GM21381 (cell line): ENCODE measurements around the gene RPL7L1.
"Not testable (repeated sequence)": the region's sequence is repeated elsewhere in the genome, so short reads cannot be mapped to it uniquely, and the experiment has no call there.

ENCODE experiments used
- ATAC-seq: cut with Tn5 transposase; IDR thresholded peaks from one replicate; pipeline ENCODE4 v1.9.1; 2021; ENCODE audit warnings: mild to moderate bottlenecking, moderate library complexity; ENCODE audit not compliant: unreplicated experiment

The RPL7L1 gene

DNA sequence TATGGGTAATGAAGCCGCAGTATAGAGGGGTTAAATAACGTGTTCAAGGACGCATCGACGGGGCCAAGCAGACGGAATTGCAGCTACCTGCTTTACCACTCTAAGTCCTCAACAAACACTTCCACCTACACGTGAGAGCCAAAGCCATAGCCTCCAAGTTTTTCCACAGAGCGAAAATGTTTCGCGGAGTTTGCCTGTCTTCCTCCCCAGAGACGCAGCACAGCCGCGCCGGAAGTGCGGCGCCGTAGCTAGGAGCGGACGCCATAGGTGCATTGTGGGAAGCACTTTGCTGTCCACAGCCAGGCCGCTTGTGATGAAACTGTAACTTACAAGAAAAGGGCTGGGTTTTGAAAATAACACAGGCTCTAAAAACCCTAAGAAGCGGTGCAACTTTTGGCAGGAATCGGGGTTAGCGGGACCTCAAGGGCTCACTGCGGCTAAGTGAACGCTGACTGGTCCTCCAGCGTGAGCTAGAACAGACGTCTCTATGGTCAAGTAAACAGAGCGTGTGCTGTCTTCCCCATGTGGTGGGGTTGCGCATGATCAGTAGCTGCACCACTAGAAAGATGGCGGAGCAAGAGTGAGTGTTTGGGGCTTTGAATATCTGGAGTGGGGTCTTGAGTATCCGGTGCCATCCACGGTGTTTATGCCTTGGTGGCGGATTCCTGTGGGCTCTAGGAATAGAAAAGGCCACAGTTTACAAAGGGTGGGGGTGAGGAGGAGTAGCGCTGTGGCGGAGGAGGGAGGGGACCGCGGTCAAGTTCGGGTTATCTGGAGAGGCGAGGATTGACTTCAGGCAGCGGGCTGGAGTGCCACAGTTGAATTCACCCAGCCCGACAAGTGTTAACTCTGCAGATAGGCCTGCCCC lies at the start of gene RPL7L1:
TSS of gene RPL7L1 (plus strand) at position 245 of the 868 bp plus-strand sequence. CDS start at position 540, 295 bp downstream.
- ATAC-seq, result peak; percentile 94

DNA sequence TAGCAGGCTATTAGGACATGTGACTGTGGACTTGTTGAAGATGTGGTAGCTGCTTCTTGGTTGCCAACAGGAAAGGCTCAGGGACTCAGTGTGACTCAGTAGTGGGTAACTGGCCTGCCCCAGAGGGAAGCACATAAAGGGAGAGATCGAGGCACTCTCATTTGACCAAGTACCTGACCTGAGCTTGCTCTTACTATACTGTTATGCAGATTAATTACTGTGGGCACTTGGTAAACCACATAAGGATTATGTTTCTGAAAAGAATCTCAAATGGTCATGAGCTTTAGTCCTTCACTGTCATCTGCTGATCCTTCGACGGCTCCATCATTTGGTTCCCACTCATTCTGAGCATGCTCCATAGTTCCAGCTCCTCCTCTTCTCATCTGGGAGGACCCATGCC lies 48.2 kb upstream of the RPL7L1 start:
- ATAC-seq, result no peak

GRCh38 chr6:42834056-42834455 lies 45.4 kb upstream of the RPL7L1 start:
- ATAC-seq, result no peak

DNA sequence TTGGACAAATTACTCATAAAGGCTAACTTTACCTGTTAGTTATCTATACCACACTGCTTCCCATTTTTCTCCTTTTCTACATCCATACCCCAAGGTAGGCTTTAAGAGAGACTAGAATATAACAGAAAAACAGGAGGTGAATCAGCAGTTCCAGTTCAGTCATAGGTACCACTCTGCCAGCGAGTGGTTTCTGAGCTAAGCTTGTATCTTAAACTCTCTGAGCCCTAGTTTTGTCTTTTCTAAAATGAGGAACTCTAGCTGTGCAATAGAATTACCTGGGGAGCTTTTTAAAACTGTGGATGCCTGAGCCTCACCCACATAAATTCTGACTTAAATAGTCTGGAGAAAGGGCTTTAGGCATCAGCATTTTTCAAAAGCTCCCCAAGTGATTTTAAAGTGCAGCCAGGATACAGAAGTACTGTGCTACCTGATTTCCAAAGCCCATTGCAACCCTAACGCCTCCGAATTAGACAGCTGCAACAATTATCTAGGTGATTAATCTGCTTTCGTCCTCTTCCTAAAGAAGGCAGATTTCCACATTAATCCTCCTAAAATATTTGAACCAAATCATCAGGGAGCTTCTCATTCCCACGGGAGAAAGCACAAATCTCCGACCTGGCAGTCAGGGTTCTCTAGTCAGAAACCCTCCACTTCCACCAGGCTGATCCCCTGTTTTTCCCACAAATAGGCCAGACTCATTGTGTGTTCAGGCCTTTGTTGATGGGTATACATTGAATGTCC lies 37.4 kb upstream of the RPL7L1 start:
- ATAC-seq, result no peak

DNA sequence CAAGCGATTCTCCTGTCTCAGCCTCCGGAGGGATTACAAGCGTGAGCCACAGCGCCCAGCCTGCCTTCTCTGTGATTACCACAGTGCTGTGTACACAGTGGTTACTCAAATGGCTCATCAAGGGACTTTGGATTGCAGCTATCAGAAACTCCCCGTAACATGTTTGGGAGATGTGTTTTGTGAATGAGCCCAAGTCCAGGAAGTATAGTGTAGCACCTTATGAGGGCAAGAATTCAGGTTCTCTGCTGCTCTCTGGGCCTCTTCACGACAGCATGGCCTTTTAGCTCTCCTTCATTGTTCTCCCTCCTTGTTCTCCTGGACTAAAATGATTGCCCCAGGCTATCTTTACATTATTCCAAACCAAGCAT lies 34.1 kb upstream of the RPL7L1 start:
- ATAC-seq, result no peak

- ATAC-seq, result no peak
Measured at GRCh38 chr6:42846505-42846904, 32.9 kb upstream of the RPL7L1 start.

GRCh38 chr6:42848700-42849099 lies 30.7 kb upstream of the RPL7L1 start:
- no peak for ATAC-seq

GRCh38 chr6:42851599-42851998 lies 27.8 kb upstream of the RPL7L1 start:
- no peak for ATAC-seq

DNA sequence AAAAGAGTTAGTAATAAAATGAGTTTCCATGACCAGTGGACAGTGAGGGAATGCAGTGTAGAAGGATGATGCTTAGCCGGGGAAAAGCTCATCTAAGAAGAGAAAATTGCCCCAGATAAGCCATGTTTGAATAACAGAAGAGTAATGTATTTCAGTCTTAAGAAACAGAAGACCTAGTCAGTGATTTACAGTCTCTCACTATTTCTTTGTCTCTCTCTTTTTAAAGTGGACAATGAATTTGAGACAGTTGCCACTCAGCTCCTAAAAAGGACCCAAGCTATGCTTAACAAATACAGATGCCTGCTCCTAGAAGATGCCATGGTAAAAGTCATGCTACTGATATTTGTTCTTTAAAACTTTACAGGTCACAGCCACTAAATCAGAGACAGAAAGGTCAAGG lies 19.4 kb upstream of the RPL7L1 start:
- no peak for ATAC-seq

DNA sequence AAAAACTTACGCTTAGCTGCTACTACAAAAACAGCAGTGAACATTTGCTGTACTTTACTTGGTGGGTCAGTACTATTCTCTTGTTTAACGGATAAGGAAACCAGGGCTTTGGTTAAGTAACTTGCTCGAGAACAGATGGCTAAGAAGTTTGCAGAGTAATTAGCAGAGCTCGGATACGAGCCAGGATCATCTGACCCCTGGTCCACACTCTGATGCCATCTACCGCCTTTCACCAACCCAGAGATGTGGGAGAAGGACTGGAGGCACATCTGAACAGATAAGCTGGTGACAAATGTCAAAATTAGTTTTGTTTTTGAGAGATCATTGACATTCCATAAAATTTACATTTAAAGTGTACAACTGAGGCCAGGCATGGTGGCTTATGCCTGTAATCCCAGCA lies 18.9 kb upstream of the RPL7L1 start:
- no peak for ATAC-seq

- no peak for ATAC-seq
Measured at GRCh38 chr6:42864602-42865001, 14.8 kb upstream of the RPL7L1 start.

GRCh38 chr6:42870145-42870936 lies 9.1 kb upstream of the RPL7L1 start:
- no peak for ATAC-seq

DNA sequence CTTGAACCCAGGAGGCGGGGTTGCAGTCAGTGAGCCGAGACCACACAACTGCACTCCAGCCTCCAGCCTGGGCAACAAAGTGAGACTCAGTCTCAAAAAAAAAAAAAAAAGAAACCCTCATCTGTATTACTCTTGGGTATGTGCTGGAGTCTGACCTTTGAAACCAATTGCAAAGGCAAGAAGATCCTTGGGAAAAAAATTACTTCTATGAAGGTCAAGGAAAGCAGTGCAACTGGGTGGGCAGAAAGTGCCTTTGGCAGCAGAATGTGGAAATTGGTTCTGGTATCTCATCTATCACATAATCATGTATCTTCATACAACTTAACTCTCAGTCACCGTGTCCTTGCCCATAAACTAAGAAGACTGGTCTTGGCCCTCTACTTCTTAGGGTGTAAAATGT lies 7.7 kb upstream of the RPL7L1 start:
- ATAC-seq, result no peak

GRCh38 chr6:42873313-42873712 lies 6.1 kb upstream of the RPL7L1 start:
- ATAC-seq, result no peak

- no peak for ATAC-seq
Measured at GRCh38 chr6:42877695-42878094, 1.7 kb upstream of the RPL7L1 start.

GRCh38 chr6:42880240-42880817 lies 913 bp downstream of the RPL7L1 start:
- not testable (repeated sequence) for ATAC-seq

GRCh38 chr6:42880871-42881270 lies 1.5 kb downstream of the RPL7L1 start:
- ATAC-seq, result not testable (repeated sequence)

DNA sequence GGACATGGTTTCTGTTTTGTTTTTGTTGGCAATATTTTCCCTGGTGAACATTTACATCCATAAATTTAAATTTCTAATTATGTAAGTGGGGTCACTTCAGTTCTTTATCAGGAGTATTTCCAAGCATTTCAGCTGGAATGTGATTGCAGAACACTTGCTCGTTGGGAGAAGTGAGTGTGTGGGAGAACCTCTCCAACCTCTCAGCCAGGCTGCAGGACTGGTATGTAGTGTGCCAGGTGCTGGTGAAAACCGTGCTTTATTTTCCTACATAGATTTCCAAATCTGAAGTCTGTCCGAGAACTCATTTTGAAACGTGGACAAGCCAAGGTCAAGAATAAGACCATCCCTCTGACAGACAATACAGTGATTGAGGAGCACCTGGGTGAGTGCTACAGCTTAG lies 6.3 kb downstream of the RPL7L1 start:
- ATAC-seq, result no peak

GRCh38 chr6:42888201-42888600 lies 8.8 kb downstream of the RPL7L1 start:
- not testable (repeated sequence) for ATAC-seq

- ATAC-seq, result no peak
Measured at GRCh38 chr6:42889815-42890214, 10.4 kb downstream of the RPL7L1 start.
